ENCODE measurements around the gene SUGCT. TPM values are rescaled to one million over a fixed set of nuclear protein-coding genes. Genes with fewer than 3 reads are reported as not detected.
"Not testable (repeated sequence)": the region's sequence is repeated elsewhere in the genome, so short reads cannot be mapped to it uniquely, and the experiment has no call there.

Gene SUGCT
- polyA plus RNA-seq, 1 donor: 18.8 TPM

DNA sequence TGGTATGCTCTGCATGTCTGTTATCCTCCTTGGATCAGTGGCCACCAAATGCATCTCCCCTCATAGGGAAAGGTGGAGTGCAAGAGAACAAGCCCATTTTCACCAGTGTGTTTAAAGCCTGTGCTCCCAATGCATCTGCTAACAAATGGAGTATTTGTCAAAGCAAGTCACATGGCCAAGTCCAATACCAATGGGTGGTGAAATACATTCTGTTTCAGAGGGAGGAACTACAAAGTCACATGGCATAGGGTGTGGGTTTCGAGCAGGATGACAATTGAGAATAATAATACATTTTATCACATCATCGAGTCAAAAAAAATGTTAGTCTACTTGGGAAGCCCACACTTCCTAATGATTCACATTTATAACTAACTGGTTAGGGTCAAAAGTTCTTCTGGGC lies 62.7 kb downstream of the SUGCT start:
- no peaks in the 10 kb centered on the region for H3K4me1 ChIP-seq (ENCODE audit: control insufficient read depth, insufficient read depth, low read length)
- no peaks in the 10 kb centered on the region for H3K27me3 ChIP-seq (ENCODE audit: control insufficient read depth, insufficient read depth, low read length)
- no peak for DNase-seq
- H3K27ac ChIP-seq (ENCODE audit: low read length): no peak overlapping the region
- WGBS (ENCODE audit: insufficient coverage, low lambda C conversion rate): no CpG with 5 or more reads among the region's 2 CpGs
- no peaks in the 10 kb centered on the region for H3K9me3 ChIP-seq (ENCODE audit: control insufficient read depth, low read depth, low read length)
- H3K36me3 ChIP-seq (ENCODE audit: control insufficient read depth, insufficient read depth, low read length): peaks cover 2% of the 10 kb centered on the region
- no peak overlapping the region for H3K4me3 ChIP-seq (ENCODE audit: low read length)

DNA sequence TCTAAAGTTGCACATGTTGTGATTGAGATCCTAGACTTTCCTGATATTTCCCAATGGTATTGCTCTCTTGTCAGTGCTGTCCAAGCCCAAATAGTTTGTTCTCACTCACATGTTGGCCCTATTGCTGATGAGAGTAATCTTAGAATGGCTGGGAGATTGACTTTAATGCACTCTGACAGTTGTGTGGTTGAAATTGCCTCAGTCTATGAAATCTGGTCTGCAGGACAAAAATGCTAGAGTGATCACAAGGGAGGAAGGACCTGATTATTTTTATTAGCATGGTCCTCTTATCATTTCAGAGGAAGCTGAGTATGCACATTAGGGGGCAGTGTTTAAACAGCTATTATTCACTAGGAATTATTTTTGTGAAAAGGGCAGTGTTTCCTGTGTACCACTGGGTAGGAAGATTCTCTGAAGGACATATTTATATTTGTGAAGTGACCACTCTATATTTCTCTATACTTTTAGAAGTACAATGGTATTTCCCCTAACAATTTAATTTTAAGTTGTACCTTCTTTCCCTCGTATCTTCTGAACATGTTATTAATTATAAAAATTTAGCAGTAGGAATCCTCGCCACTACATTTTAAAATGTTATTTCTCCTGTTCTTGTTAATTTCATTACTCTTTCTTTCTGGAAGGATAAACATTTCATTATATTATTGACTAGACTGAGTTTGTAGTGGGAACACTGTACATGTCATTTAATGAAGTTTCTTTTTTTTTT lies 64.4 kb downstream of the SUGCT start:
- Histone ChIP-seq H3K36me3 (ENCODE audit: control insufficient read depth, insufficient read depth, low read length) (peaks cover 2% of the 10 kb centered on the region), H3K27ac (ENCODE audit: low read length) (no peak overlapping the region), H3K4me3 (ENCODE audit: low read length) (no peak overlapping the region), H3K27me3 (ENCODE audit: control insufficient read depth, insufficient read depth, low read length) (no peaks in the 10 kb centered on the region), H3K4me1 (ENCODE audit: control insufficient read depth, insufficient read depth, low read length) (no peaks in the 10 kb centered on the region), H3K9me3 (ENCODE audit: control insufficient read depth, low read depth, low read length) (no peaks in the 10 kb centered on the region)
- DNase-seq: no peak
- WGBS (ENCODE audit: insufficient coverage, low lambda C conversion rate): 100% methylated on average over 1 of the region's 2 CpGs

DNA sequence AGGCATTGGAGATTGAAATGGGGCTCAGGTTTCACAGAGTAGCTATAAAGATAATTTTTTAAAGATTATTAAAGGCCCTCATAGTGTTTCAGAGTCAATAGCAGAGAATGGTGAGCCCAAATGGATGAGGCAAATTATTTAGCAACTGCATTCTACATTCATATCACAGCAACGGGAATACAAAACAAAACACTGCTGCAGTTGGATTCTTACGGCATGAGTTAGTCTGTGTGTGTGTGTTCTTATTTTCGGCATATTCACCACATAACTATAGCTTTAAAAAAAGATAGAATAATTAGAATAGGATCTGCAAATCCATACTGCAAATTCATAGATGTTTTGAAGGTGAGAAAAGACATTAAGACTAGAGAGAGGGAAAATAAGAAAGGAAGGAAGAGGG lies 66.0 kb downstream of the SUGCT start:
- Histone ChIP-seq H3K27me3 (ENCODE audit: control insufficient read depth, insufficient read depth, low read length) (no peaks in the 10 kb centered on the region), H3K9me3 (ENCODE audit: control insufficient read depth, low read depth, low read length) (no peaks in the 10 kb centered on the region), H3K27ac (ENCODE audit: low read length) (no peak overlapping the region), H3K36me3 (ENCODE audit: control insufficient read depth, insufficient read depth, low read length) (peaks cover 1% of the 10 kb centered on the region), H3K4me1 (ENCODE audit: control insufficient read depth, insufficient read depth, low read length) (no peaks in the 10 kb centered on the region), H3K4me3 (ENCODE audit: low read length) (no peak overlapping the region)
- 93% methylated on average over 2 of the region's 3 CpGs for WGBS (ENCODE audit: insufficient coverage, low lambda C conversion rate)
- peak in 1 of 2 donors; percentile 3 for DNase-seq

DNA sequence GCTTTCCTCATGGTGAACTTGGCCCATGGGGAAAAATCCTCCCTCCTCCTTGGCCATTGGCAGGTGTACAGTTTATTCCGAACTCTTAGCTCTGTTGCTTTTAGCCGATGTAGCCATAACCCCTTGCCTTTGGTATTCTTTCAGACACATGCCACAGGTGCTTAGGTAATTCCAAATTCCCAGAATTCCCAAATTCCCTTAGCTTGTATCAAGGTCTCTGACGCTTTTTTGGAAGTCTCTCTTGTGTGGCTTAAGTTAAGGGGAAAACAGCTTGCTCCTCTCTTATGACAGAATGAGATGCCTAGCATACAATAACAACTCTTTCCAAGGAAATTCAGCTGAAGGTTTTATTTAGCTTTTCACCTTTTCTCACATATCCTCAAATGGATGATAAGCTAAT lies 68.0 kb downstream of the SUGCT start:
- Histone ChIP-seq H3K27ac (ENCODE audit: low read length) (no peak overlapping the region), H3K9me3 (ENCODE audit: control insufficient read depth, low read depth, low read length) (no peaks in the 10 kb centered on the region), H3K27me3 (ENCODE audit: control insufficient read depth, insufficient read depth, low read length) (no peaks in the 10 kb centered on the region), H3K4me1 (ENCODE audit: control insufficient read depth, insufficient read depth, low read length) (no peaks in the 10 kb centered on the region), H3K36me3 (ENCODE audit: control insufficient read depth, insufficient read depth, low read length) (no peaks in the 10 kb centered on the region), H3K4me3 (ENCODE audit: low read length) (no peak overlapping the region)
- WGBS (ENCODE audit: insufficient coverage, low lambda C conversion rate): no CpG with 5 or more reads among the region's 3 CpGs
- DNase-seq: no peak

DNA sequence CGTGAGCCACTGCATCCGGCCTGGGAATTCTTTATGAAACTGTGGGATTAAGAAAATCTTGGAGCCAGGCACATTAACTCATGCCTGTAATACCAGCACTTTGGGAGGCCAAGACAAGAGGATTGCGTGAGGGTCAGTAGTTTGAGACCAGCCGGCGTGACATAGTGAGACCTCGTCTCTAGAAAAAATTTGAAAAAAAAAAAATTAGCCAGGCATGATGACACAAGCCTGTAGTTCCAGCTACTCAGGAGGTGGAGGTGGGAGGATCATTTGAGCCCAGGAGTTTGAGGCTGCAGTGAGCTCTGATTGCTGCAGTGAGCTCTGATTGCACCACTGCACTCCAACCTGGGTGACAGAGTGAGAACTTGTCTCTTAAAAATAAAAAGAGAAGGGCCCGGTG lies 69.8 kb downstream of the SUGCT start:
- no peaks in the 10 kb centered on the region for H3K9me3 ChIP-seq (ENCODE audit: control insufficient read depth, low read depth, low read length)

DNA sequence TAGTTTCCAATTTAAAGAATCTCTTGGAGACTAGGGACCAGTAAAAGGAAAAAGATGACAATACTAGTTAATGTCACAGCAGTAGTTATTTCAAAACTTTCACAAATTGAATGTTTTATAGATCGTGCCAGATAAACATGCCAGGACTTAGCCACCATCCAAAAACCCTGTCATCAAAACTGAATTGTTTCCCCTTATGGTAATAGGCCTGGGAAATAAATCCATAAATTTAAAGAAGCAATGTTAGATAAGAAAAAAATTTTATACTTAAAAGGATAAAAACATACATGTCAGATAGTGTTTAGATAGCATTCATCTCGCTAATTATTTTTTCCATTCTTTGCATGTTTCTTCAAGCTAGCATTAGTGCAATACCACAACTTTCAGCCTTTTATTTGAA lies 71.2 kb downstream of the SUGCT start:
- no peak for DNase-seq

More for the DNA sequence above, 69.8 kb downstream of the SUGCT start:
- Histone ChIP-seq H3K4me3 (ENCODE audit: low read length) (no peak overlapping the region), H3K27ac (ENCODE audit: low read length) (no peak overlapping the region), H3K36me3 (ENCODE audit: control insufficient read depth, insufficient read depth, low read length) (no peaks in the 10 kb centered on the region), H3K4me1 (ENCODE audit: control insufficient read depth, insufficient read depth, low read length) (no peaks in the 10 kb centered on the region), H3K27me3 (ENCODE audit: control insufficient read depth, insufficient read depth, low read length) (no peaks in the 10 kb centered on the region)
- no peak for DNase-seq
- WGBS (ENCODE audit: insufficient coverage, low lambda C conversion rate): no CpG with 5 or more reads among the region's 7 CpGs

DNA sequence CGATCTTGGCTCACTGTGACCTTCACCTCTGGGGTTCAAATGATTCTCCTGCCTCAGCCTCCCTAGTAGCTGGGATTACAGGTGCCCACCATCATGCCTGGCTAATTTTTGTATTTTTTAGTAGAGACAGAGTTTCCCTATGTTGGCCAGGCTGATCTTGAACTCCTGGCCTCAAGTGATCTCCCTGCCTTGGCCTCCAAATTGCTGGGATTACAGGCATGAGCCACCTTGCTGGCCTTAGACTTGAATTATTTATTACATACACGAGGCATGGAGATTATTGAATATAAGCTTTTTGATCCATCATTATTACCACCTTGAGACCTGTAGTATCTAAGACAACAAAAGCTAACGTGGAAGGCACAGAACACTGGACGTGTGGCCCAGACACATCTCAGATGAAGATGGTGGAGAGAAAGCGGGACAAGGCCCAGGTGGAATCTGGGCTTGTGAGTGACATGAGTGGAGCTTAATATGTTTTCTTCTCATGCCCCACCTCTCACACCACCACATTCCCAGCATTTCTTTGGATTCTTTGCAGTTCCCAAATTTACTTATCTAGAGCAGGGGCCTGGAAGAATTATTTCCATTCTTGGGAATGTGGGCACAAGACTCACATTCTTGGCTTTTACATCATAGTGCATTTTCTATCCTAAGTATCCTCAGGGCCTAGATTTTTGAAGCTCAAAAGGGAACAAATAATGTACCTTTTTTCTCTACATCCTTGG lies 76.6 kb downstream of the SUGCT start:
- Histone ChIP-seq H3K27me3 (ENCODE audit: control insufficient read depth, insufficient read depth, low read length) (no peaks in the 10 kb centered on the region), H3K9me3 (ENCODE audit: control insufficient read depth, low read depth, low read length) (no peaks in the 10 kb centered on the region), H3K4me3 (ENCODE audit: low read length) (no peak overlapping the region), H3K36me3 (ENCODE audit: control insufficient read depth, insufficient read depth, low read length) (no peaks in the 10 kb centered on the region), H3K4me1 (ENCODE audit: control insufficient read depth, insufficient read depth, low read length) (no peaks in the 10 kb centered on the region), H3K27ac (ENCODE audit: low read length) (no peak overlapping the region)
- no CpG with 5 or more reads among the region's 5 CpGs for WGBS (ENCODE audit: insufficient coverage, low lambda C conversion rate)
- DNase-seq: peak in 1 of 2 donors; percentile 51

More for the DNA sequence above, 71.2 kb downstream of the SUGCT start:
- Histone ChIP-seq H3K27ac (ENCODE audit: low read length) (no peak overlapping the region), H3K27me3 (ENCODE audit: control insufficient read depth, insufficient read depth, low read length) (no peaks in the 10 kb centered on the region), H3K4me3 (ENCODE audit: low read length) (no peak overlapping the region), H3K36me3 (ENCODE audit: control insufficient read depth, insufficient read depth, low read length) (no peaks in the 10 kb centered on the region), H3K9me3 (ENCODE audit: control insufficient read depth, low read depth, low read length) (no peaks in the 10 kb centered on the region), H3K4me1 (ENCODE audit: control insufficient read depth, insufficient read depth, low read length) (no peaks in the 10 kb centered on the region)
- no CpG with 5 or more reads among the region's 2 CpGs for WGBS (ENCODE audit: insufficient coverage, low lambda C conversion rate)

DNA sequence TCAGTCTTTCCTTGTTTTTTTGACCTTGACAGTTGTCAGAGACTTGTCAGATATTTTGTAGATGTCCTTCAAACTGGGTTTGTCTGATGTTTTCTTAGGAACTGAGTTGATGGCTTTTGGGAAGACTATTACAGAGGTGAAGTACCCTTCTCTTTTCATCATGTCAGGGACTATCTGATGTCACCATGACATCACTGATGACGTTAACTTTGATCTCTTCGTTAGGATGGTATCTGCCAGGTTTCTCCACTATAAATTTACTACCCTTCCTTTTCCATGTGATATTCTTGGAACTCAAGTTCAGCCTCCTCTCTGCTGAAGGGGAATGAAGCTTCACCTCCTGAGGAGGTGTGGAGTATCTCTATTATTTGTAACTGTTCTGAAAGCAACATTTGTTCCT lies 78.5 kb downstream of the SUGCT start:
- no peaks in the 10 kb centered on the region for H3K4me1 ChIP-seq (ENCODE audit: control insufficient read depth, insufficient read depth, low read length)
- H3K36me3 ChIP-seq (ENCODE audit: control insufficient read depth, insufficient read depth, low read length): peaks cover 8% of the 10 kb centered on the region
- no peaks in the 10 kb centered on the region for H3K9me3 ChIP-seq (ENCODE audit: control insufficient read depth, low read depth, low read length)
- H3K27me3 ChIP-seq (ENCODE audit: control insufficient read depth, insufficient read depth, low read length): no peaks in the 10 kb centered on the region
- no peak for DNase-seq
- no CpG with 5 or more reads among the region's 2 CpGs for WGBS (ENCODE audit: insufficient coverage, low lambda C conversion rate)
- H3K27ac ChIP-seq (ENCODE audit: low read length): no peak overlapping the region
- no peak overlapping the region for H3K4me3 ChIP-seq (ENCODE audit: low read length)

DNA sequence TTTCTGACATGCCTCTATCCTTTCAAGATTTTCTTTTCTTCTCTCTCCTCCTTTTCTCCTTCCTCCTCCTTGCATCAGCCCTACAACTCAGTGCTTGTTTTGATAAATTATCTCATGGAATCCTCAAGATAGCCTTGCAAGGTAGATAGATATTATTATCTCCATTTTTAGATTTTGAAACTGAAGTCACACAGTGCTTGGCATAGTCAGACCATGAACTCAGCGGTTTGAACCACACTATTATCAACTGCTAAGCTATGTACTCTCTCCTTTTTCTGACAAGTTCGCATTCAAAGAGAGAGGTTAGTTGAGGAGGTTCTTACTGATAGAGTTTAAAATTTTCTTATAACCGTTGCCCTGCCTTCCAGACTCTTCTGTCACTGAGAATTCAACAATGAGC lies 79.1 kb downstream of the SUGCT start:
- H3K36me3 ChIP-seq (ENCODE audit: control insufficient read depth, insufficient read depth, low read length): peaks cover 9% of the 10 kb centered on the region
- WGBS (ENCODE audit: insufficient coverage, low lambda C conversion rate): no CpG with 5 or more reads among the region's 3 CpGs
- no peak for DNase-seq

DNA sequence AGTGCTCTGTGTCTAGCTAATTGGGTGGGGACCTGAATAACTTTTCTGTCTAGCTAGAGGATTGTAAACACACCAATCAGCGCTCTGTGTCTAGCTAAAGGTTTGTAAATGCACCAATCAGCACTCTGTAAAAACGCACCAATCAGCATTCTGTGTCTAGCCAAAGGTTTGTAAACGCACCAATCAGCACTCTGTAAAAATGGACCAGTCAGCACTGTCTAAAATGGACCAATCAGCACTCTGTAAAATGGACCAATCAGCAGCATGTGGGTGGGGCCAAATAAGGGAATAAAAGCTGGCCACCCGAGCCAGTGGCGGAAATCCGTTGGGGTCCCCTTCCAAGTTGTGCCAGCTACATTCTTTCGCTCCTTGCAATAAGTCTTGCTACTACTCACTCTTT lies 83.8 kb downstream of the SUGCT start:
- H3K36me3 ChIP-seq (ENCODE audit: control insufficient read depth, insufficient read depth, low read length): peaks cover 12% of the 10 kb centered on the region
- not testable (repeated sequence) for H3K4me1 ChIP-seq (ENCODE audit: control insufficient read depth, insufficient read depth, low read length); H3K9me3 ChIP-seq (ENCODE audit: control insufficient read depth, low read depth, low read length); H3K27me3 ChIP-seq (ENCODE audit: control insufficient read depth, insufficient read depth, low read length); H3K27ac ChIP-seq (ENCODE audit: low read length); H3K4me3 ChIP-seq (ENCODE audit: low read length); DNase-seq
- WGBS (ENCODE audit: insufficient coverage, low lambda C conversion rate): no CpG with 5 or more reads among the region's 7 CpGs

More for the DNA sequence above, 79.1 kb downstream of the SUGCT start:
- no peaks in the 10 kb centered on the region for H3K27me3 ChIP-seq (ENCODE audit: control insufficient read depth, insufficient read depth, low read length)
- H3K9me3 ChIP-seq (ENCODE audit: control insufficient read depth, low read depth, low read length): no peaks in the 10 kb centered on the region
- H3K4me1 ChIP-seq (ENCODE audit: control insufficient read depth, insufficient read depth, low read length): no peaks in the 10 kb centered on the region
- H3K27ac ChIP-seq (ENCODE audit: low read length): no peak overlapping the region
- no peak overlapping the region for H3K4me3 ChIP-seq (ENCODE audit: low read length)
